Thoracic aorta (tissue), 2 donors: Measurements from ENCODE around the gene COL2A1. TPM values are rescaled to one million over a fixed set of nuclear protein-coding genes. Genes with fewer than 3 reads are reported as not detected.
A peak's percentile ranks its signal among the peaks of the same experiment; 100 is the strongest.

Experiments
- ATAC-seq: fragments of 150-250 bp; one replicate; pipeline ENCODE4 v1.8.0; 2017; ENCODE audit warnings: low read depth; ENCODE audit not compliant: insufficient number of reproducible peaks, low FRiP score
- DNase-seq: peaks from one replicate; pipeline ENCODE4 v3.0.0-alpha.2; 2020; ENCODE audit warnings: low spot score
- H3K27ac ChIP-seq, 2 donors: fragments of 200-600 bp; sonication (generic); 1 replicate in 1 of 2; 2 replicates in 1 of 2; pipeline ENCODE4 v1.5.1; 2016; ENCODE audit warnings: mild to moderate bottlenecking in 2 of 2, moderate library complexity in 2 of 2
- H3K27me3 ChIP-seq: fragments of 200-600 bp; sonication (generic); replicated peaks from 2 replicates; pipeline ENCODE4 v1.6.0; 2016; ENCODE audit warnings: mild to moderate bottlenecking; ENCODE audit not compliant: insufficient read depth
- H3K36me3 ChIP-seq: fragments of 200-600 bp; sonication (generic); one replicate; pipeline ENCODE4 v1.5.1; 2016
- H3K4me1 ChIP-seq, 2 donors: fragments of 200-600 bp; sonication (generic); 1 replicate in 1 of 2; 2 replicates in 1 of 2; pipeline versions ENCODE4 v1.5.1 to v1.6.0; 2016; ENCODE audit warnings: low read depth in 2 of 2, mild to moderate bottlenecking in 1 of 2; ENCODE audit not compliant: control insufficient read depth in 1 of 2
- H3K4me3 ChIP-seq: fragments of 200-600 bp; sonication (generic); 2 replicates; pipeline ENCODE4 v1.5.1; 2016; ENCODE audit warnings: mild to moderate bottlenecking
- H3K9me3 ChIP-seq: fragments of 200-600 bp; sonication (generic); 2 replicates; pipeline ENCODE4 v1.5.1; 2016
- total RNA-seq, 2 donors: library from RNA; depleted of rRNA; stranded (reverse); fragments of >200 nt; gene quantifications; one replicate each; pipeline versions ENCODE4 v1.1.0 to v1.2.3, GENCODE V29; 2016
- TF ChIP-seq, protein P1 (sequence below): fragments of 200-600 bp; sonication (generic); IDR thresholded peaks from one replicate; pipeline ENCODE4 v1.5.1; 2019; ENCODE audit warnings: antibody characterized with exemption

COL2A1 gene
- total RNA-seq, 2 donors from 2014 or later: 0.14 TPM; not detected in 1

DNA sequence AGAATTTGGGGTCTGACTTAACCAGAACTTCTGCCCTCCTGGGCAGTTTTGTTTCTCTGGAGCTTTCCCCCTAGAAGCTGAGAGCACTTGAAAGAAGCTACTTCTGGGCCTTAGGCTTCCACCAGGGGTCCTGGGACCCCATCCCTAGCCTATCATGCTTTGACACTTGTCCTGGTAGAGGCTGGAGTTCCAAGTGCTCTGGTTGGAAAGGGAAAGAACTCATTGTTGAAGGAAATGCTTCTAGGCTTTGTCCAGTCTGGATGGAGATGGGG lies 1.4 kb upstream of the COL2A1 start:
- TF ChIP-seq, protein P1, sequence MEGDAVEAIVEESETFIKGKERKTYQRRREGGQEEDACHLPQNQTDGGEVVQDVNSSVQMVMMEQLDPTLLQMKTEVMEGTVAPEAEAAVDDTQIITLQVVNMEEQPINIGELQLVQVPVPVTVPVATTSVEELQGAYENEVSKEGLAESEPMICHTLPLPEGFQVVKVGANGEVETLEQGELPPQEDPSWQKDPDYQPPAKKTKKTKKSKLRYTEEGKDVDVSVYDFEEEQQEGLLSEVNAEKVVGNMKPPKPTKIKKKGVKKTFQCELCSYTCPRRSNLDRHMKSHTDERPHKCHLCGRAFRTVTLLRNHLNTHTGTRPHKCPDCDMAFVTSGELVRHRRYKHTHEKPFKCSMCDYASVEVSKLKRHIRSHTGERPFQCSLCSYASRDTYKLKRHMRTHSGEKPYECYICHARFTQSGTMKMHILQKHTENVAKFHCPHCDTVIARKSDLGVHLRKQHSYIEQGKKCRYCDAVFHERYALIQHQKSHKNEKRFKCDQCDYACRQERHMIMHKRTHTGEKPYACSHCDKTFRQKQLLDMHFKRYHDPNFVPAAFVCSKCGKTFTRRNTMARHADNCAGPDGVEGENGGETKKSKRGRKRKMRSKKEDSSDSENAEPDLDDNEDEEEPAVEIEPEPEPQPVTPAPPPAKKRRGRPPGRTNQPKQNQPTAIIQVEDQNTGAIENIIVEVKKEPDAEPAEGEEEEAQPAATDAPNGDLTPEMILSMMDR: no peak
- Histone ChIP-seq H3K9me3 (no peaks in the 10 kb centered on the region), H3K4me3 (no peak overlapping the region), H3K27ac (no peak overlapping the region), H3K4me1 (peaks cover 19 to 47% of the 10 kb centered on the region in 2 donors), H3K36me3 (no peaks in the 10 kb centered on the region), H3K27me3 (peaks cover 19% of the 10 kb centered on the region)
- no peak for ATAC-seq
- no peak for DNase-seq

DNA sequence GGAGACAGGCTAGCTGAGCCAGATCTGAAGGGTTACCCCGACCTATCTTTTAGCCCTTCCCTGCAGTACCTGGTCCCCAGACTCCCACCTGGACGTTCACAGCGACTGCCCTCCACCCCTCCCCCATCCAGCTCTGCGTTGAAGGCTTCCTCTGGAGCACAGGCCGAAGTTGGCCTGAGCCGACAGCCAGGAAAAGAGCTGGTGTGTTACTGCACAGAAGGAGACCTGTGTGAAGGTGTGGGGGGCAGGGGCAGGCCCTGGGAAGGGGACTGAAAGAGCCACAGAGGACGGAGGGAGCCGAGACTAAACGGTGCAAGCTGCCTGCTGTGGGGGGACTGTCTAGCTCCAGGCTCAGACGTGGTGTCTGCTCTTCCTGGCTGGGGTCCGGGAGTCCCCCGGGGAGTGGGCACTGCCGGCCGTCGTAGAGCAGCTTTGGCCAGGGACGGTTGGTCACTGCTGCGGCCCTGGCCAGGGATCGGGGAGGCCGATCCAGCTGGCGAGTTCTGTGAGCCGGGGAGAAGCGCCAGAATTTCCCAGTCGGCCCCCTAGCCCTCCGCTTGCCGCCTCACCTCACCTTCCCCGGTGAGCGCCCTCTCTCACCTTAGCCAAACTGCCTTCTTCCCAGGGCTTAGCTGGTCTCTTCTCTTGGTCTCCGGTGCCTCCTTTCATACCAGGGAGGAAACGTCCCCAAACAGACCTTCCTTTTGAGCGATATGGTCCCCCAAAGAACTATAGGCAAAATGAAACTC lies 899 bp upstream of the COL2A1 start:
- Histone ChIP-seq H3K36me3 (no peaks in the 10 kb centered on the region), H3K27ac (no peak overlapping the region), H3K4me1 (peaks cover 19 to 47% of the 10 kb centered on the region in 2 donors), H3K9me3 (no peaks in the 10 kb centered on the region), H3K4me3 (peak overlapping the region; percentile 61), H3K27me3 (peaks cover 19% of the 10 kb centered on the region)
- DNase-seq (no peak), ATAC-seq (no peak)
- TF ChIP-seq, protein P1: no peak

DNA sequence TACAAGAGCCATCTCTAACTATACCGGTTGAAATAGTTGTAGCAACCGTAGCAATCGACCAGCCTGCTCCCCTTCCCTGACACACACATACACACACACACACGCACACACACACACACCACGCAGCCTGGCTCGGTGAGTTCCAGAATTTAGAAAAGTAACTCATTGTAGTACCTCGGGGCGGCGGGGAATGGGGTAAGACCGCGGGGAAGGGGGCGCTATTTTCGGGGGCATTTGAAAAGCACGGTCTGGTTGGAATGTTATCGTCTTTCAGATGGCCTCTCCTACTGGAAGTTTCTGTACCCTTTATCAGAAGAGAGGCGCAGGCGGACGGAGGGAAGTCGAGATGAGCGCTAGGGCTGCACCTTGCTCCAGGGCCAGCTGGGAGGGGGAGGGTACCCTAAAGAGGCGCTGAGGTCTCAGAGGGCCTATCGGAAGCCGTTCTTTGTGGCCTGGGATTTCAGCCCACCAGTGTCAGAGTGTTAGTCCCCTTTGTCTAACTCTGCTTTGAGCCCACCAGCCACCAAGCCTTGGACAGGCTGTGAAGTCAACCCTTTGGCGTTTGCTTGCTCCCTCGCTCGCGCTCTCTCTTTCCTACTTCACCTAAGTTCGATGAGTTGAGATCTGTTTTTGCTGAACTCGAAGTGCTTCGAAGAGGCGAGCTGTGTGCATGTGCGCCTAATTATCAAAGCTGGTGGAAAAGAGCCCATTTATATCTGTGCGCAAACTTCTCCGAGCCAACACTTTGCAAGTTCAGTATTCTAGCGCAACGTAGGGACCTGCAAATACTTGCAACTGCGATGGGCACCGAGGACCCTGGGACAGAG lies 837 bp downstream of the COL2A1 start:
- peaks cover 19% of the 10 kb centered on the region for H3K27me3 ChIP-seq
- H3K4me1 ChIP-seq: peaks cover 19 to 47% of the 10 kb centered on the region in 2 donors
- H3K36me3 ChIP-seq: no peaks in the 10 kb centered on the region
- no peak overlapping the region for H3K27ac ChIP-seq
- TF ChIP-seq, protein P1: no peak
- peak overlapping the region; percentile 79 for H3K4me3 ChIP-seq
- no peaks in the 10 kb centered on the region for H3K9me3 ChIP-seq
- DNase-seq: no peak
- no peak for ATAC-seq

DNA sequence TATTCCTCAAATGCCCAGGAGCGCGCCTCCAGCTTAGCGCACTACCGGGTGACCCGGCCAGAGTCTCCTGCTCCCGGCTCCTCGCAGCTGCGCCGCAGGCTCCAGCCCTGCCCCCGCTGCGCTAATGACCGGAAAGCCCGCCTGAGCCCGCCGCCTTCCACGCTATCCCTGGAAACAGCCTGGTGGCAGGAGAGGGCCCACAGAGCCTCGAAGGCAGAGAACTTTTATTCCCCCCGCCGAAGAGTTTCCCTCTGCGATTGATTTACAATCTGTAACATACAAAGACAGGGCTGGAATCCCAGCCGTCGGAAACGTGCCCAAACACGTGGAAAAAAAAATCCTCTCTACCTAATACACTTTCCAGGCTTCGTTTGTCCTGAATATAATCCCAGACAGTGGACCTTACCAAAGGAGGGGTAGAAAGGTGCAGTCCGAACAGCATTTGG lies 1.5 kb downstream of the COL2A1 start:
- no peak for DNase-seq
- Histone ChIP-seq H3K9me3 (no peaks in the 10 kb centered on the region), H3K36me3 (no peaks in the 10 kb centered on the region), H3K4me3 (peak overlapping the region; percentile 79), H3K27me3 (peaks cover 19% of the 10 kb centered on the region), H3K4me1 (peaks cover 19 to 47% of the 10 kb centered on the region in 2 donors), H3K27ac (no peak overlapping the region)
- ATAC-seq: no peak
- TF ChIP-seq, protein P1: no peak

DNA sequence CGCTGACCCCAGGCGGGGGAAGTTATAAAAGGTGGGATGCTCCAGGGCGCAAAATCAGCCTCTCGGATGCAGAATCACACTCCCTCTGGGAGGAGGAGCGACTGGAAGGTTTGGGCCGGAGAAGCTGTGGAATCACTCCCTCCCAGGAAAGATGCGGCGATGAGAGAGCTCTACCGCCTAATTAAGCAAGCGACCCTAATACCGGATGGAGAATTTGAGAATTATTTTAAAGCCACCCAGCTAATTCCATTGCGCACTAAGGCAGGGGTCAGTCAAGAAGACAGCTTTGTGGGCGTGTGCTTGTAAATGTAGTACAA lies 1.9 kb downstream of the COL2A1 start:
- DNase-seq (no peak), ATAC-seq (no peak)
- Histone ChIP-seq H3K4me1 (peaks cover 19 to 47% of the 10 kb centered on the region in 2 donors), H3K27me3 (peaks cover 19% of the 10 kb centered on the region), H3K27ac (no peak overlapping the region), H3K36me3 (no peaks in the 10 kb centered on the region), H3K4me3 (peak overlapping the region; percentile 79), H3K9me3 (no peaks in the 10 kb centered on the region)
- TF ChIP-seq, protein P1: no peak
